ENCODE measurements around the gene WDR62. TPM values are rescaled to one million over a fixed set of nuclear protein-coding genes. Genes with fewer than 3 reads are reported as not detected.

Gene WDR62
- polyA plus RNA-seq, 4 donors, result 3.1 to 6.4 (median 5.1) TPM

DNA sequence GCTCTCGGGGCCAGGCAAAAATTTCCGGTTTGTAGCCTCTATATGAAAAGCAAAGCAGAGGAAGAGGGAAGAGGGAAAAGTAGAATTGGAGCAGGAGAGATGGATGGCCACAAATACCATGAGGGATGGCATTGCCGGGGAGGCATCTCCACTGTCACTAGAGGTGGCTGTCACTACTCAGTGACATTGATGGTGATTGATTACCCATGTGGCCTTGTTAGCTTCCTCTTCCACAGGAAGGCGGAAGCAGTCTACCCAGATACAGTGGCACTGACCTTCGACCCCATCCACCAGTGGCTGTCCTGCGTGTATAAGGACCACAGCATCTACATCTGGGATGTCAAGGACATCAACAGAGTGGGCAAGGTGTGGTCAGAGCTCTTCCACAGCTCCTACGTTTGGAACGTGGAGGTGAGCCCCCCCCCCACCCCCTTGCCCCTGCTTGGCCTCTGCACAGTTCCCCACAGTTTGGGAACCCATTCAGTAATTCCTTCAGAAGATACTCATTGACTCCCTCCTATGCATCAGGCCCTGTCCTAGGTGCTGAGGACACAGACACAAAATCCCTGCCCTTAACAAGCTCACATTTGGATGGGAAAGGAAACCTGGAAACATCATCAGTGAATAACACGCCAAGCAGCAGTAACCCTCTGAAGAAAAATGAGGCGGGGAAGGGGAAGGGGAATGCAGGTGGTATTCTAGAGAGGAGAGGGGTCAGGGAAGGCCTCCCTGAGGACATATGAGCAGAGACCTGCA lies 18.6 kb downstream of the WDR62 start:
- DNase-seq (ENCODE audit: low read depth in 4 of 4, low spot score in 2 of 4), result no peak

DNA sequence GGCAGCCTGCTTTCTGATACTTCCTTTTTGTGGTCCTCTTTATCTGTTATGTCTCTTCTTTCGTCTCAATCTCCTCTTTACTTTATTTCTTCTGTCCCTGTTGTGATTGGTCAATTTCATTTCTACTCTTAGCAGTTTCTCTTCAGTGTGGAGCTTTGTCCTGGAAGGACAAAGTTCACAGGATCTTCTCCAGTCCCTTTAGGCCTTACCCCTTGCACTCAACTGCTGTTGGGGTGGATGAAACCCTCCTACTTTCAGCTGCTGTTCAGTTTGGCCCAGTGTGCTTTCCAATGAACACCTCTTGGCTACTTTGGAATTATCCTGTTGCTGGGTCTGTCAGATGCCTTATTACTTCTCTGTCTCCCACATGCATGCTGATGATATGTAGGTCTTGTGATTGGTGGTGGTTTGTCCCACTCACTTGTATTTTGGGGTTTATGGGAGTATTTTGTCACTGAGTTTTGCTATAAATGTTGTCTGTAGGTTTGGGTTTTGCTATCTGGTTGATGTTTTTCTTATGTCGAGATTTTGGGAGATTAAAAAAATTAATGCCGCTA lies 24.8 kb downstream of the WDR62 start:
- DNase-seq (ENCODE audit: low read depth in 4 of 4, low spot score in 2 of 4), result no peak

DNA sequence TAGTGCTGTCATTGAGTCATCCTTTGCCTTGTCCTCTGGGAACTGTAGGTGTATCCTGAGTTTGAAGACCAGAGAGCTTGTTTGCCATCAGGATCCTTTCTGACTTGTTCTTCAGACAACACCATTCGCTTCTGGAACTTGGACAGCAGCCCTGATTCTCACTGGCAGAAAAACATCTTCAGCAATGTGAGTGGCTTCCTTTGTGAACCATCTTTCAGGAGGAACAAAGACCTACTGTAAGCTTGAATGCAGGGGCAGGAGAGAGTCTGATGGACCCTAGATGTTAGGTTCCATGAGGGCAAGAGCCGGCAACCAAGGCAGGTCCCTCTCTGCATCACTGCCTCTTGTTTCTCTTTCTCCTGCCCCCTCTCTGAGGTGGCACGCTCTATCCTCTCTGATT lies 26.7 kb downstream of the WDR62 start:
- no peak for DNase-seq (ENCODE audit: low read depth in 4 of 4, low spot score in 2 of 4)

DNA sequence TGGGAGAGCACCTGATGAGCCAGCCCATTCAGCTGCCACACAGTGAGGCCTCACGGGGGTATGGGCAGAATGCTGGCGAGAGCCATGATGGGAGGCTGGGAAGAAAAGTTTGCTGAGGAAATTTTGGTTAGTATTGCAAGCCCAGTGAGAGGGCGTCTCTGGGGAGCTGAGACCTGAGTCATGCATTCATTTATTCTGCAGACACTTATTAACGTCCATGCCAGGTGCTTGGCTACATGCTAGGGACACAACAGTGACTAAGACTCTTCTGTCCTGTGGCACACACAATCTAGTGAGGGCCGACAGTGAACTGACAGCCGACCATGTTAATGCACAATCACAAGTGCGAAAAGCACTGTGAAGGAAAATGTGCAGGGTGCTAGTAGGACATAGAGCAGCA lies 27.2 kb downstream of the WDR62 start:
- DNase-seq (ENCODE audit: low read depth in 4 of 4, low spot score in 2 of 4), result no peak

DNA sequence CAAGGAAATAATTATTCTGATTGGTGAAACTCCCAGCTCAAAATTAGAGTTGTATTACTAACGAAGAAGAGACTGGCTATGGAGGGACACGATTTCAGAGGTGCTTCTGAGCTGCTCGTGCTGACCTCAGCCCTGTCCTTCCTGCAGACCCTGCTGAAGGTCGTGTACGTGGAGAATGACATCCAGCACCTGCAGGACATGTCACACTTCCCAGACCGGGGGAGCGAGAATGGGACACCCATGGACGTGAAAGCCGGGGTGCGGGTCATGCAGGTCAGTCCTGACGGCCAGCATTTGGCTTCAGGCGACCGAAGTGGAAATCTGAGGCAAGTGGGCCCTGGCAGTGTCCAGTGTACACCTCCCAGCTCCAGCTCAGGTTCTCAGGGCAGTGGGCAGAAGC lies 28.2 kb downstream of the WDR62 start:
- DNase-seq (ENCODE audit: low read depth in 4 of 4, low spot score in 2 of 4), result no peak

DNA sequence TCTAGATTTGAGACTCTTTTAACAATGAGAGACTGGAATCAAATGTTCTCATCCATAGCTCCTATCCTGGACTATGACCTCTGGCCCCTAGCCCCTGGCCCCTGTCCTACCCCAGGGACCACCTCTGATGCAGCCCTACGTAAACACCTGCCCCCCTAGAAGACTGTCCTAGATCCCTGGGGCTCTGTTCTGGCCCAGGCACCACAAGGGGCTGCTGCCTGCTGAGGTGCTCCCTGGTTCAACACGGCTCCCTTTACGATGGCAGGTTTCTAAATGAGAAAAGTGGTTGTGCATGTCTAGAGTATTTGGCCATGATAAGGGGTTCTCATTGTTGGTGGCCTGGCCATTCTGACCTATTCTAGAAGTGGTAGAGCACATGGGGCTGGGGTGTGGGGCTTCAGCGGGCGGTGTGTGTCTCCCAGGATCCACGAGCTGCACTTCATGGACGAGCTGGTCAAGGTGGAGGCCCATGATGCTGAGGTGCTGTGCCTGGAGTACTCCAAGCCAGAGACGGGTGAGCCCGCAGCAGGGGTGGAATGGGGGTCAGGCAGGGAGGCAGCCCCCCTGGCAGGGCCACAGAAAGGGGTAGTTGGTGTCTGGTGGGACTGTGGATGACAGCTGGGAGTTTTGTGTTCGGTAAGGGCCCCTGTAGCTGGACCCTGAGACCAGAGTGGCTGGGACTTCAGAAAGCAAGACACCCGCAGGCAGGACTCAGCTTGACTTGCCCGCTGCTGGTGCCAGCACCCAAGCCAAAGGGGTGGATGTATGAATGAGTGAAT lies 29.7 kb downstream of the WDR62 start:
- no peak for DNase-seq (ENCODE audit: low read depth in 4 of 4, low spot score in 2 of 4)

DNA sequence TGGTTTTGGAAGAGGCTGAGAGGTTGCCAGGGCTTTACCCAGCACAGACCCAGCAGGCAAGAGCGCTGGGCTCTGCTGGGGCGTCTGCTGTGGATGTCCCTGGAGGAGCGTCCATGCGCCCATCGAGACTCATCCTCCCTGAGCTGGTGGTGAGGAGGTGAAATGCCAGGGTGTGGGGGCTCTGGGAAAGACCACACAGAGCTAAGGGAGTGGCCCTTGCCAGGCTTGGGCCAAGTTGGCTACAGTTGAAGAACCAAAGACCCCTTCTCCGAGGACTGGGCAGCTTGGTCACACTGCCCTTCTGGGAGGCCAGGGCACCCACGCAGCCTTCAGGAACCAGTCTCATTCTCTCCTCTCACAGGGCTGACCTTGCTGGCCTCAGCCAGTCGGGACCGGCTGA lies 31.6 kb downstream of the WDR62 start:
- no peak for DNase-seq (ENCODE audit: low read depth in 4 of 4, low spot score in 2 of 4)

DNA sequence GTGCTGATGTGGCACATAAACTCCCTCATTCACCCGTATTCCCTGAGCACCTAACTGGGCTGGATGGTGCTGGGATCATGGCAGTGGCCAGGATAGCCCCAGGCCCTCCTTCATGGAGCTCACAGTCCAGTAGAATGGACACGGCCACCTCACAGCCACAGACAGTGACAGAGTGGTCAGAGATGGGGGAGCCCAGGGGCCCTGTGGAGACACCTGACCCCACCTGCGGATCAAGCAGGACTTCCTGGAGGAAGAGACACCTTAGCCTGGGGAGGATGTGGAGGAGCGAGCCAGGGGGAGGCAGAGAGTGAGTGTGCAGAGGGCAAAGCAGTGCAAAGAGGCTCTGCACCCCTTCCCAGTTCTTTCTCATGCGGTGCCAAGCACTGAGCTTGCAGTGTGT lies 35.1 kb downstream of the WDR62 start:
- DNase-seq (ENCODE audit: low read depth in 4 of 4, low spot score in 2 of 4), result no peak

DNA sequence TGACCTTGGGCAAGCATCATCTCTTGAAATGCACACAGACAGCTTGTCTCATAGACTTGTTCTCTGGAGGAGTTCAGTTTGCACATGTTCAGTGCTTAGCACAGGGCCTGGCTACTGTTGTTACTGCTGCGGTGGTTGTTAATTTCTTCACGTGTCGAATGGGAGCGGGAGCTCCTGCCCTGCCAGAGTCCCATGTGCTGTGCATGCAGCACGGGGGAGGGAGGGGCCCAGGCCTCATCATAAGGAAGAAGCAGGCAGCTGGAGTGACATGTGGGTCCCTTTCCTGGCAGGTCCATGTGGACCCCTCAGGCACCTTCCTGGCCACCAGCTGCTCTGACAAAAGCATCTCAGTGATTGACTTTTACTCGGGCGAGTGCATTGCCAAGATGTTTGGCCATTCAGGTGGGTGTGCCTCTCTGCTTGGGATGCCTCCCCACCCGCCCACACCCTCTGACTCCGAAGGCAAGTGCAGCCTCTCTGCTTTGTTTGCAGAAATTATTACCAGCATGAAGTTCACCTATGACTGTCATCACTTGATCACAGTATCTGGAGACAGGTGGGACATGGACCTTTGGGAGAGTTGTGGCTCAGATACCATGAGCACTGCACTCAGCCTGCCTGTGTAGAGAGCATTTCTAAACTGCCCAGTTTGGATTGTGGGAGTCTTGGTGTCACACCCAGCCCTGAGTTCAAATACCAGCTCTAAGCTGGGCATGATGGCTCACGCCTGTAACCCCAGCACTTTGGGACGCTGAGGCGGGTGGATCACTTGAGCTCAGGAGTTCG lies 36.4 kb downstream of the WDR62 start:
- DNase-seq (ENCODE audit: low read depth in 4 of 4, low spot score in 2 of 4), result no peak

DNA sequence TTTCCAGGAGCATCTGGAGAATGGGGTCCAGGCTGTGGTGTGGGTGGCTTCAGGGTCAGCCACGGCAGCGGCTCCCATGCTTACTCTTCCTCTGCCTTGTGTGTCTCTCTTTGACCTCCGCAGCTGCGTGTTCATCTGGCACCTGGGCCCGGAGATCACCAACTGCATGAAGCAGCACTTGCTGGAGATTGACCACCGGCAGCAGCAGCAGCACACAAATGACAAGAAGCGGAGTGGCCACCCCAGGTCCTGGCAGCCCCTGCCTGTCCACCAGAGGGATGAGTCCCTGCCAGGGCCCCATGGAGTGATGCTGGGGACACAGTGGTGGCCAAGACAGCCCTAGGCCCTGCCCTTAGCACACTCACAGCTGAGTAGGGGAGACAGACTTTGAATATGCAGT lies 37.9 kb downstream of the WDR62 start:
- no peak for DNase-seq (ENCODE audit: low read depth in 4 of 4, low spot score in 2 of 4)

DNA sequence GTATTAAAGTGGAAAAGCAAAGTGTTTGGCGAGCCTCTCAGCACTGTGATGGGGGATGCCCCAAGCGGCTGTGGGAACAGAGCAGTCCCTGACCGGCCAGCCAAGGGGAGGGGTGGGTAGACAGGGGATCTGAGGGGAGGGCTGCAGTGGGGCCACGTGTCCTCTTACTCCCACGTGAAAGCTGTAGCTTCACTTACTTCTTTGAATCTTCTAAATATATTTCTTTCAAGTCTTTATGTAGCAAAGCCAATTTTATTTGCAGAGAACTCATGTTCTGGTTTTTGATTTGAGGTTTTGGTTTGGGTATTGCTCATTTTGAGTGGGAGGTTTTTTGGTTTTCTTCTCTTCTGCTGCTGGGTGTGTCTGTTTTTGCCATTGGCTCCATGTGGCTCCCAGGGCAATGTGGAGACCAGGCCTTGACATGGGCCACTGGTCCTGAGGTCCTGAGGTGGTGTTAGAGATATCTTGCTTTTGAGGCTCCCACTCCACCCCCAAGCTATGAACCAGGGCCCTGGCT lies 38.5 kb downstream of the WDR62 start:
- DNase-seq (ENCODE audit: low read depth in 4 of 4, low spot score in 2 of 4), result no peak

DNA sequence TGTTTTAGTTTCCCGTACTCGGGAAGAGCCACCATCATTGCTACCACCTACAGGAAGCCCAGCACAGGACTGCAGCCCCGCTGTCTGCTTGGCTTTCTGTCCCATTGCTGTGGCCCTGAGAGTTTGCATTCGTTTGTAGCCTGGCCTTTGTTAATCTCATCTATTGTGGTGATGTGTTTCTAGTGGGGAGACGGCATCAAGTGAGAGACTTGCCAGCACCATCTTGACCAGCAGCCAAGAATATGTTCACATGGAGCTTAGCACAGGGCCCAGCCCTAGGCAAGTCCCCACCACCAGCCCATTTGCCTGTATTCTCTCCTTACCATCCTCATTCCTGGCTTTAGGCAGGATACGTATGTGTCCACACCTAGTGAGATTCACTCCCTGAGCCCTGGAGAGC lies 39.0 kb downstream of the WDR62 start:
- DNase-seq (ENCODE audit: low read depth in 4 of 4, low spot score in 2 of 4), result no peak

DNA sequence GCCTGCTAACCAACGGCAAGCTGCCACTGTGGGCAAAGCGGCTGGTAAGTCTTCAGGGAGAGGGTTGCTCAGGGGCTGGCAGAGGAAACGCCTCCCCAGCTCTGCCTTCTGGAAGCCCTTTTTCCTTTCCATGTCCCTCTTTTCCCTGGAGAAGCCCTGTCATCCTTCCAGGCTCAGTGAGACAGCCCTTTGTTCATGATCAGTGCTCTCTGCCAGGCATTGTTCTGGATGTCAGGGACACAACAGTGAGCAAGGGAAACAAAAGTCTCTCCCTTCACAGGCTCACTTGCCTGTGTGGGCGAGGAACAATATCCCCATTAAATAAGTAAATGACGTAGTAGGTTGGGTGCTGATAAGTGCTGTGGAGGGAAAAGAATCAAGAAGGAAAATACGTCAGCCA lies 42.3 kb downstream of the WDR62 start:
- DNase-seq (ENCODE audit: low read depth in 4 of 4, low spot score in 2 of 4), result no peak

DNA sequence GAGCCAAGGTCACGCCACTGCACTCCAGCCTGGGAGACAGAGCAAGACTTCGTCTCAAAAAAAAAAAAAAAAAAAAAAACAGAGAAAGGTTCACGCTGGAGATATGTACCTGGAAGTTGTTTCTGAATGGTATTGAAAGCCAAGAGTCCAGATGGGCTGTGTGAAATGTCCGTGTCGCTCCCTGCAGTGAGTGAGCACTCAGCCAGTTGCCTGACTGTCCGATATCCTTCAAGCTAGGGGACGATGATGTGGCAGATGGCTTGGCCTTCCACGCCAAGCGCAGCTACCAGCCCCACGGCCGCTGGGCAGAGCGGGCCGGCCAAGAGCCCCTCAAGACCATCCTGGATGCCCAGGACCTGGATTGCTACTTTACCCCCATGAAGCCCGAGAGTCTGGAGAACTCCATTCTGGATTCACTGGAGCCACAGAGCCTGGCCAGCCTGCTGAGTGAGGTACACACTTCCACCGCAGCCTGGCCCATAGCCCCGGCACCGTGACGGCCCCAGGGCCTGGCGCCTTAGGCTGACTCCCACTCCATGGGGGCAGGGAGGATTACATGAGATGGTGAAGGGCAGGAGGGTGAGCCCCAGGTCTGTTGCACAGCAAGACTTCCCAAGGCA lies 44.6 kb downstream of the WDR62 start:
- DNase-seq (ENCODE audit: low read depth in 4 of 4, low spot score in 2 of 4), result no peak

DNA sequence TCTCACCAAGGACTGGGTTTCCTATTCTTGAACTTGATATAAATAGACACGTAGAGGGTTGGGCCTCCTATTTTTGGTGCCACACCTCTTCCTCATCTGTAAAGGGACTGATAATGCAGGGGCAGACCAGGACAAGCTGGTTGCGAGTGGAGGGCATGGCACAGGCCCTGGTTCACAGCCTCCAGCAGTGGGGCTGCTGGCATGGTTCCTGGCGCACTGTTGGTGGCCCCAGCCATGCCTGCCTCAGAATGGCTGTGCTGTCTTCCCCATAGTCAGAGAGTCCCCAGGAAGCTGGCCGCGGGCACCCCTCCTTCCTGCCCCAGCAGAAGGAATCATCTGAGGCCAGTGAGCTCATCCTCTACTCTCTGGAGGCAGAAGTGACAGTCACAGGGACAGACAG lies 45.8 kb downstream of the WDR62 start:
- DNase-seq (ENCODE audit: low read depth in 4 of 4, low spot score in 2 of 4), result no peak

DNA sequence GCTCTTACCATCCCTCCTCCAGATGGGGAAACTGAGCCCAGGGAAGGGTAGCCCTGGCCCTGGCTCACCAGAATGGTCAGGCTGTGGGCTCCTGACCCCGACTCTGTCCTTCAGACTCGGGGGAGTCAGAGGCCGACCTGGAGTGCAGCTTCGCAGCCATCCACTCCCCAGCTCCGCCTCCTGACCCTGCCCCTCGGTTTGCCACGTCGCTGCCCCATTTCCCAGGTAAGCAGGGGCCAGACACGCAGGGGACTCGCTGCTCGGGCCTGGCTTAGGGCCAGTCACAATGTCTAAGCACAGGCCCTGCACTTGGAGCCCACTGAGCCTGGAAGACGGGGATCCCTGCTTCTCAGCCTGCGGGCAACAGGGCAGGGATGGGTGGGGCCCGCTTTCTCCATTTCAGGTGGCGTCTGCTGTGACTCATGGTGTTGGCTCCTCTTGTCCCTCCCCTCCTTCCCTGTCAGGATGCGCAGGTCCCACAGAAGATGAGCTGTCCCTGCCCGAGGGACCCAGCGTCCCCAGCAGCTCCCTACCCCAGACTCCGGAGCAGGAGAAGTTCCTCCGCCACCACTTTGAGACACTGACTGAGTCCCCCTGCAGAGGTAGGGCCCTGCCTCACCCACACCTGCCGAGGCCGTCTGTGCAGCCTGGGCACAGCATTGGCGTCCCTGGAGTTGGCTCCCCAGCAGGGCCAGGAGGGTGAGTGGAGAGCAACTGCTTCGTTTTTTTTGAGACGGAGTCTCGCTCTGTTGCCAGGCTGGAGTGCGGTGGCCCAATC lies 47.0 kb downstream of the WDR62 start:
- DNase-seq (ENCODE audit: low read depth in 4 of 4, low spot score in 2 of 4), result no peak

DNA sequence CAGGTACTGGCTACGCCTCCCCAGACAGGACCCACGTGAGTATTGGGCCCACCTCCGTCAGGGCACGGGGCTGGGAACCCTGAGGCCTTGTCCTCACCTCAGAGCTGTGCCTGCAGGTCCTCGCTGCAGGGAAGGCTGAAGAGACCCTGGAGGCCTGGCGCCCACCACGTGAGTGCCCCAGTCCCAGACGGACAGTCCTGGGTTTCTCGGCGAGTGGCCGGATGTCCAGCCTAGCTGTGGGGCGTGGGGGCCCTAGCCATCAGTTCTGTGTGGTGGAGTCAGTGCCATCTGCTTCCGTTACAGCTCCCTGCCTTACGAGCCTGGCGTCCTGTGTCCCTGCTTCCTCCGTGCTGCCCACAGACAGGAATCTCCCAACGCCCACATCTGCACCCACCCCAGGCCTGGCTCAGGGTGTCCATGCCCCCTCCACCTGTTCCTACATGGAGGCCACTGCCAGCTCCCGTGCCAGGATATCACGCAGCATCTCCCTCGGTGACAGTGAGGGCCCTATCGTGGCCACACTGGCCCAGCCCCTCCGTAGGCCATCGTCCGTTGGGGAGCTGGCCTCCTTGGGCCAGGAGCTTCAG lies 48.4 kb downstream of the WDR62 start:
- no peak for DNase-seq (ENCODE audit: low read depth in 4 of 4, low spot score in 2 of 4)

DNA sequence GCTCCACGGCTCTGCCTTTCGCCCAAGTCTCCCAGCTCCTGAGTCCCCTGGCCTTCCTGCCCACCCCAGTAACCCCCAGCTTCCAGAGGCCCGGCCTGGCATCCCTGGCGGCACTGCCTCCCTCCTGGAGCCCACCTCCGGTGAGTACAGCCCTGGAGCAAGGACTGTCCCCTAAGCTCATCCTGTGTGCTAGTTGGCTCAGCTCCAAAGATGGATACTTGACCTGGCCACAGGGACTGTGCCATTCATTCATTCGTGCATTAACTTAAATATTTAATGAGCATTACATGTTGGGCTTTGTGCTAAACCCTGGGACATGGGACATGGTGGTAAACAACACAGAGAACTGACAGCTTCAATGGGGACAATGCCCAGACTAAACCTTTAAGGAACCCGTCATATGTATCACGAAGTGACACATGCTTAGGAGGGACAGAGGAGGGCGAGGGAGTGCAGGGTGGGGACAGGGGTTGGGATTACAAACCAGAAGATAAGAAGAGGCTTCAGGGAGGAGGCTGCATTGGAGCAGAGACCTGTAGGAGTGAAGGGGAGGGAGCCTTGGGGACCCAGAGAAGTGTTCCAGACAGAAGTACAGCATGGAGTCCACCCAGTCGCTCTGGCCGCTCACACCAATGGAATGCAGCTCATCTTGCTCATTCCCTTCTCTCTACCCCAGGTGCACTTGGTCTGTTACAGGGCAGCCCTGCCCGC lies 49.3 kb downstream of the WDR62 start:
- no peak for DNase-seq (ENCODE audit: low read depth in 4 of 4, low spot score in 2 of 4)

DNA sequence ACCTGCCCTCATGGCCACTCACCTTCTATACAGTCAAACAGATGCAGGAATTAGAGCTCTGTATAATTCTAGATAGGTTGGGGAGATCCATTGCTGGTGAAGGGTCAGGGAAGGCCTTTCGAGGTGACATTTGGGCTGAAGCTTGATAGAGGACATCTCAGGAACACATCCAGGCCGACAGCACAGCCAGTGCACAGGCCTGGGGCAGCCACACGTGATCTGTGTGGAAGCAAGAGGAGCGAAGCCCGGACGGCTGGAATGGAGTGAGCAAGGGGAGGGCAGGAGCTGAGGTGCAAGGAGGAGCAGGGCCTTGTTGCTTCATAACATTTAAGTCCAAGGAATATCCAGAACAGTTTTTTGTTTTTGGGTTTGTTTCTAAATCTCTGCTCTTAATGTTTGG lies 51.7 kb downstream of the WDR62 start:
- no peak for DNase-seq (ENCODE audit: low read depth in 4 of 4, low spot score in 2 of 4)

Data from left renal cortex interstitium (tissue), 4 donors.